Astrocyte (in vitro differentiated cells and primary cell): ENCODE measurements around the gene KANSL2. TPM values are rescaled to one million over a fixed set of nuclear protein-coding genes. Genes with fewer than 3 reads are reported as not detected.

Experiments used
- DNase-seq: peaks from one replicate; pipeline ENCODE4 v3.0.0-alpha.2; 2010; ENCODE audit warnings: low read depth
- FAIRE-seq: peaks from 2 replicates; lab custom pipeline; 2011; peaks lifted over from hg19 to GRCh38; lab: Jason Lieb, UNC
- H2AFZ ChIP-seq: 2 replicates; pipeline ENCODE4 v1.6.0; 2012; ENCODE audit warnings: low read depth, low read length, inconsistent platforms
- H3K27ac ChIP-seq: 2 replicates; pipeline ENCODE4 v1.5.1; 2011; ENCODE audit warnings: low read depth, low read length, inconsistent platforms
- H3K27me3 ChIP-seq: 2 replicates; pipeline ENCODE4 v1.6.0; 2011; ENCODE audit warnings: low read length, inconsistent platforms; ENCODE audit not compliant: insufficient read depth
- H3K36me3 ChIP-seq: 2 replicates; pipeline ENCODE4 v1.5.1; 2011; ENCODE audit warnings: low read length, inconsistent platforms; ENCODE audit not compliant: insufficient read depth
- H3K4me1 ChIP-seq: 2 replicates; pipeline ENCODE4 v1.5.1; 2011; ENCODE audit warnings: low read length, inconsistent platforms; ENCODE audit not compliant: insufficient read depth
- H3K4me2 ChIP-seq: 2 replicates; pipeline ENCODE4 v1.6.0; 2012; ENCODE audit warnings: low read length, inconsistent platforms
- H3K4me3 ChIP-seq: 2 replicates; pipeline ENCODE4 v1.5.1; 2011; ENCODE audit warnings: low read depth, mild to moderate bottlenecking, low read length, inconsistent platforms; ENCODE audit not compliant: insufficient read depth
- H3K79me2 ChIP-seq: 2 replicates; pipeline ENCODE4 v1.6.0; 2012; ENCODE audit warnings: mild to moderate bottlenecking, low read length, inconsistent platforms; ENCODE audit not compliant: insufficient read depth
- H3K9ac ChIP-seq: 2 replicates; pipeline ENCODE4 v1.6.0; 2012; ENCODE audit warnings: mild to moderate bottlenecking, low read length, inconsistent platforms
- H3K9me3 ChIP-seq: 2 replicates; pipeline ENCODE4 v1.5.1; 2012; ENCODE audit warnings: low read depth, mild to moderate bottlenecking, low read length, inconsistent platforms; ENCODE audit not compliant: insufficient read depth
- H4K20me1 ChIP-seq: 2 replicates; pipeline ENCODE4 v1.6.0; 2012; ENCODE audit warnings: low read length, inconsistent platforms; ENCODE audit not compliant: insufficient read depth
- H3K27ac Mint-ChIP-seq: one replicate; pipeline ENCODE4 v1.8.0; 2021; ENCODE audit warnings: mild to moderate bottlenecking, mixed read lengths; ENCODE audit not compliant: unreplicated experiment
- H3K27me3 Mint-ChIP-seq: one replicate; pipeline ENCODE4 v1.8.0; 2021; ENCODE audit warnings: low read depth, mixed read lengths; ENCODE audit not compliant: unreplicated experiment
- H3K36me3 Mint-ChIP-seq: one replicate; pipeline ENCODE4 v1.8.0; 2021; ENCODE audit warnings: low read depth, mixed read lengths; ENCODE audit not compliant: unreplicated experiment
- H3K4me1 Mint-ChIP-seq: one replicate; pipeline ENCODE4 v1.8.0; 2021; ENCODE audit warnings: low read depth, mixed read lengths; ENCODE audit not compliant: unreplicated experiment
- H3K4me3 Mint-ChIP-seq: one replicate; pipeline ENCODE4 v1.8.0; 2021; ENCODE audit warnings: mild to moderate bottlenecking, moderate library complexity, mixed read lengths; ENCODE audit not compliant: unreplicated experiment
- H3K9me3 Mint-ChIP-seq: one replicate; pipeline ENCODE4 v1.8.0; 2021; ENCODE audit warnings: mild to moderate bottlenecking, mixed read lengths; ENCODE audit not compliant: unreplicated experiment
- CTCF ChIP-seq: IDR thresholded peaks from 2 replicates; pipeline ENCODE4 v1.5.1; 2011; ENCODE audit warnings: low read depth, mild to moderate bottlenecking, inconsistent platforms, low read length, moderate library complexity; ENCODE audit not compliant: insufficient read depth
- EZH2 ChIP-seq: IDR thresholded peaks from 2 replicates; pipeline ENCODE4 v1.6.1; 2012; ENCODE audit warnings: mild to moderate bottlenecking, low read length, inconsistent platforms; ENCODE audit not compliant: insufficient read depth
- total RNA-seq: library from RNA; stranded (reverse); gene quantifications from 2 replicates; pipeline ENCODE4 v1.2.1, GENCODE V29; 2021

Gene KANSL2
- total RNA-seq, 1 donor from 2014 or later: 45.7 TPM

DNA sequence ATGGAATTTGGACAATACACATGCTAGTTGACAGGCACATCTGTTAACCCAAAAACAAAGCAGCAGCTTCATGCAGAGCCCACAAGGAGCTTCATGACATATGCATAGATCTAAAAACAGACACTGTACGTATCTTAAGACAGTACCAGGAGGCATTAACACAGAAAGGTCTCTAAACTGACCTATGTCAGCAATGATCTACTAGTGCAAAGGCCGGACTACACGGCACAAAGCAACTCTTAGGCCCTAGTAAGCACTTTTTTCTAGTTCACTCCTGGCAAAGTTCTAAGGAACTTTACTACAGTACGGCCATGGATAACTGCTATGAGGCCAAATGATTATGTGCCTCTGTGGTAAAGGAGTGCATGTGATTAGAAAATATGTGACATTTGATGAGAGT lies 8.4 kb upstream of the KANSL2 start:
- FAIRE-seq (no peak), DNase-seq (no peak)
- H3K9me3 Mint-ChIP-seq: no peaks in the 10 kb centered on the region
- H3K27me3 ChIP-seq: no peaks in the 10 kb centered on the region
- TF ChIP-seq CTCF: no peak
- TF ChIP-seq EZH2: no peak
- H2AFZ ChIP-seq: no peak overlapping the region
- H3K4me3 Mint-ChIP-seq: no peak overlapping the region
- no peak overlapping the region for H3K9ac ChIP-seq
- H3K4me1 Mint-ChIP-seq: peaks cover 16% of the 10 kb centered on the region
- H3K36me3 Mint-ChIP-seq: peaks cover 14% of the 10 kb centered on the region
- H3K27me3 Mint-ChIP-seq: no peaks in the 10 kb centered on the region
- no peak overlapping the region for H3K27ac Mint-ChIP-seq
- H3K9me3 ChIP-seq: no peaks in the 10 kb centered on the region
- H4K20me1 ChIP-seq: peaks cover 39% of the 10 kb centered on the region
- no peaks in the 10 kb centered on the region for H3K4me1 ChIP-seq
- H3K79me2 ChIP-seq: peaks cover 40% of the 10 kb centered on the region
- no peak overlapping the region for H3K4me3 ChIP-seq
- peaks cover 56% of the 10 kb centered on the region for H3K36me3 ChIP-seq
- no peak overlapping the region for H3K4me2 ChIP-seq
- no peak overlapping the region for H3K27ac ChIP-seq

GRCh38 chr12:48688836-48689235 lies 6.8 kb upstream of the KANSL2 start:
- H3K9ac ChIP-seq: no peak overlapping the region
- H3K4me2 ChIP-seq: no peak overlapping the region
- H3K27ac ChIP-seq: no peak overlapping the region
- DNase-seq: no peak
- Mint-ChIP-seq H3K4me3 (no peak overlapping the region), H3K27me3 (no peaks in the 10 kb centered on the region), H3K36me3 (peaks cover 12% of the 10 kb centered on the region), H3K27ac (no peak overlapping the region), H3K4me1 (peaks cover 16% of the 10 kb centered on the region), H3K9me3 (no peaks in the 10 kb centered on the region)
- TF ChIP-seq CTCF: no peak
- TF ChIP-seq EZH2: no peak
- peaks cover 40% of the 10 kb centered on the region for H3K79me2 ChIP-seq
- peaks cover 42% of the 10 kb centered on the region for H3K36me3 ChIP-seq
- no peaks in the 10 kb centered on the region for H3K9me3 ChIP-seq
- H2AFZ ChIP-seq: no peak overlapping the region
- H3K4me1 ChIP-seq: no peaks in the 10 kb centered on the region
- no peaks in the 10 kb centered on the region for H3K27me3 ChIP-seq
- peaks cover 36% of the 10 kb centered on the region for H4K20me1 ChIP-seq
- no peak overlapping the region for H3K4me3 ChIP-seq
- FAIRE-seq: no peak

DNA sequence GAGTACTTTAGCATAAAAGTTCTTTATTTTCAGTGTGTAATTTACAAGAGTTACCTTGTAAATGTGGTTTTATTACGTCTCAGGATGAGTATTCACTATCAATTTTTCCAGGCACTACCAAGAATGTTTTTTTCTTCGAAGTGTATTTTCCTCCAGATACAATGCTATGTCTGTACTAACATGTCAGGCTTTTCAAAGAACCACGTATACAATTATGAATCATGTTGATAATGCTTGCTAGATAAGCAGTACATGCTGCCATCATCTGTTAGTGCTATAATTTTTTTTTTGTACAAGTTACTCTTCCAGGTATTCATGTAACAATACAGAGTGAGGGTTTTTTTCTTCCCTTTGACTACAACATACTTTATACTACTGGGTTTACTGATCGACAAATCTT lies 5.6 kb upstream of the KANSL2 start:
- H3K9me3 Mint-ChIP-seq: no peaks in the 10 kb centered on the region
- H3K79me2 ChIP-seq: peaks cover 30% of the 10 kb centered on the region
- H3K4me1 ChIP-seq: no peaks in the 10 kb centered on the region
- peaks cover 12% of the 10 kb centered on the region for H3K36me3 Mint-ChIP-seq
- no peaks in the 10 kb centered on the region for H3K9me3 ChIP-seq
- H3K27ac ChIP-seq: no peak overlapping the region
- H3K4me2 ChIP-seq: no peak overlapping the region
- no peak overlapping the region for H2AFZ ChIP-seq
- H3K4me3 Mint-ChIP-seq: no peak overlapping the region
- peaks cover 29% of the 10 kb centered on the region for H4K20me1 ChIP-seq
- no peaks in the 10 kb centered on the region for H3K27me3 ChIP-seq
- no peak for FAIRE-seq
- DNase-seq: no peak
- no peak overlapping the region for H3K27ac Mint-ChIP-seq
- H3K27me3 Mint-ChIP-seq: no peaks in the 10 kb centered on the region
- H3K4me1 Mint-ChIP-seq: peaks cover 16% of the 10 kb centered on the region
- peaks cover 30% of the 10 kb centered on the region for H3K36me3 ChIP-seq
- no peak overlapping the region for H3K4me3 ChIP-seq
- TF ChIP-seq EZH2 (no peak), CTCF (no peak)
- H3K9ac ChIP-seq: no peak overlapping the region
